AG09319 (cell line): ENCODE results near the gene SMIM38.

Experiments
- DNase-seq: peaks from one replicate; pipeline ENCODE4 v3.0.0-alpha.2; 2010; ENCODE audit warnings: low read depth; ENCODE audit errors: extremely low read depth
- TF ChIP-seq, protein P1 (sequence below): IDR thresholded peaks from 2 replicates; pipeline ENCODE4 v1.5.1; 2011; ENCODE audit warnings: low read depth, mild to moderate bottlenecking, inconsistent platforms, low read length, moderate library complexity

SMIM38 gene

DNA sequence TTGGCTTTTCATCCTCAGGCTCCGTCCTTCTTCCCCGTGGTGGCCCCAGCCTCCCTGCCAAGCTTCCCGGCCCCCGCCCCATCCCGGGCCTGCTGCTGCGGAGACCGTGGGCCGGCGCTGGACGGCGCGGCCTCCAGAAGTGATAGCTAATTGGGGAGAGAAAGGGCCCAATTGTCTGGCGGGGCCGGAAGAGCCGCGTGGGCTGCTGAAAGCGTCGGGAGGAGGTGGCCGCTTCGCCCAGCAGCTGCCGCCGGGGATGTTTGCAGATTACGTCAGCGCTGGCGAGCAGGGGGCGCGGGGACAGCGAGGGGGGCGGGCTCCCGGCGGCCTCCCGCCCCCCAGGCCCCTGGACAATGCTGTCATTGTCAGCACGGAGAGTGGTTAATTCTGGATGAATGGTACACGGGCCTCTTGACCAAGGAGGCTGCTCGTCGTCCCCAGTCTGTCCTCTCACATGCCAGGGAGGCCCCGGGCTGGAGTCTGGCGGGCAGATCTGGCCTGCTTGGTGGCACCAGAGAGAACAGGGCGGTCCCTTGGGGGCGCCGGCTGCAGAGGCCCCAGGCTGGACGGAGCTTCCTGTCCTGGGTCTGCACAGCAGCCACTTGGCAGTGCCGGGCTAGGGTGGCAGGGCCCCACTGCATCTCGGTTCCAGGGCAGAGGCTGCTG lies 1.6 kb downstream of the SMIM38 start:
- TF ChIP-seq, protein P1, sequence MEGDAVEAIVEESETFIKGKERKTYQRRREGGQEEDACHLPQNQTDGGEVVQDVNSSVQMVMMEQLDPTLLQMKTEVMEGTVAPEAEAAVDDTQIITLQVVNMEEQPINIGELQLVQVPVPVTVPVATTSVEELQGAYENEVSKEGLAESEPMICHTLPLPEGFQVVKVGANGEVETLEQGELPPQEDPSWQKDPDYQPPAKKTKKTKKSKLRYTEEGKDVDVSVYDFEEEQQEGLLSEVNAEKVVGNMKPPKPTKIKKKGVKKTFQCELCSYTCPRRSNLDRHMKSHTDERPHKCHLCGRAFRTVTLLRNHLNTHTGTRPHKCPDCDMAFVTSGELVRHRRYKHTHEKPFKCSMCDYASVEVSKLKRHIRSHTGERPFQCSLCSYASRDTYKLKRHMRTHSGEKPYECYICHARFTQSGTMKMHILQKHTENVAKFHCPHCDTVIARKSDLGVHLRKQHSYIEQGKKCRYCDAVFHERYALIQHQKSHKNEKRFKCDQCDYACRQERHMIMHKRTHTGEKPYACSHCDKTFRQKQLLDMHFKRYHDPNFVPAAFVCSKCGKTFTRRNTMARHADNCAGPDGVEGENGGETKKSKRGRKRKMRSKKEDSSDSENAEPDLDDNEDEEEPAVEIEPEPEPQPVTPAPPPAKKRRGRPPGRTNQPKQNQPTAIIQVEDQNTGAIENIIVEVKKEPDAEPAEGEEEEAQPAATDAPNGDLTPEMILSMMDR: no peak
- DNase-seq: no peak

DNA sequence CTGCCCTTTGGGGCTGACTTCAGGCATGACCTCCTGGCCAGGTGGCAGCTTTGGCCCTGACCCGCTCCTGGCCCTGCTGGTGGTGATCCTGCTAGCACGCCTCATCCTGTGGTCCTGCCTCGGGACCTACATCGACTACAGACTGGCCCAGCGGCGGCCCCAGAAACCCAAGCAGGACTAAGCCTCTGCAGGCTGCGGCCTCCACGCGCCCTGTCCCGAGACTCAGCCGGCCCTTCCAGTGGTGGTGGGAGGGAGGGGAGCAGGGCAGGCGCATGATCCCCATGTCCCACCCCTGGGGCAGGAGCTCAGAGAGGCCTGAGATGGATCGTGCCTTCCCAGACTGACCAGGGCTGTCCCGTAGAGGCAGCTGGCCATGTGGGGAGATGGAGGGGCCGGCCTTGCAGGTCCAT lies 2.1 kb downstream of the SMIM38 start:
- no peak for DNase-seq
- TF ChIP-seq, protein P1: no peak

DNA sequence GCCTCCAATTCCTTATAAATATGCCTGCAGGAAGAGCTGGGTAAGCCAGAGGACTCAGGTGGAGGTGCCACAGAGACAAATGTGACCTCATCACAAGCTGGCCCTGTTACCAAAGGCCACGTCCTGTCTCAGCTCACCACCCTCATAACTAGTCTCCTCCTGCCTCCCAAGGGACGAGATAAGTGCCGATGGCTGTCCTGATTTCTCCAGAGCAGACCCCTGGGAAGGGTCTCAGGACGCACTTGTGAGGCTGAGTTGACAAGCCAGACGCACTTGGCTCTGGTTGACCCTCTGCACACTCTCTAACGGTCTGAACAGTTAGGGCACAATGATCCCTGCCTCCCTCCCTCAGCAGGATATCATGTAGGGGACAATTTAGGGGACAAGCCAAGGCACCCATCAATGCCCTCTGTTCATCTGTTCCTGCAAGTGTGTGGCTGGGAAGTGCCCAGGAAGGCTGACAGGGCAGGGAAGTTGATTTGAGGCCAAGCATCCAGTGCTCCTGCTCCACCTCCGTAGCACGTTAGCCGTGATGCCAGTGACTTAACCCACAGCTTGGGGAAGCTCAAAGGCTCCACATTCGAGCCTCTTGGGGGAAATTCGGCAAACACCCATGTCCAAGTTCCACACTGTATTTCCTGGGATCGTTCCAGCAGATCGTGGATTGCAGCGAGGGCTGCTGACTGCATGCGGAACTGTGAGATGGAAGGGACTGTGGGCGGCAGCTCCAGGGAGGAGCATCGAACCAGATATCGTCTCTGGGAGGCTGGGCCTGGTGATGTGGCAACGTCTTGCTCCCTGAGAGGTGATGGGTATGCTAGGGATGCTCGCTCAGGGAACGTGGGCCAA lies 2.8 kb downstream of the SMIM38 start:
- TF ChIP-seq, protein P1: no peak
- no peak for DNase-seq

DNA sequence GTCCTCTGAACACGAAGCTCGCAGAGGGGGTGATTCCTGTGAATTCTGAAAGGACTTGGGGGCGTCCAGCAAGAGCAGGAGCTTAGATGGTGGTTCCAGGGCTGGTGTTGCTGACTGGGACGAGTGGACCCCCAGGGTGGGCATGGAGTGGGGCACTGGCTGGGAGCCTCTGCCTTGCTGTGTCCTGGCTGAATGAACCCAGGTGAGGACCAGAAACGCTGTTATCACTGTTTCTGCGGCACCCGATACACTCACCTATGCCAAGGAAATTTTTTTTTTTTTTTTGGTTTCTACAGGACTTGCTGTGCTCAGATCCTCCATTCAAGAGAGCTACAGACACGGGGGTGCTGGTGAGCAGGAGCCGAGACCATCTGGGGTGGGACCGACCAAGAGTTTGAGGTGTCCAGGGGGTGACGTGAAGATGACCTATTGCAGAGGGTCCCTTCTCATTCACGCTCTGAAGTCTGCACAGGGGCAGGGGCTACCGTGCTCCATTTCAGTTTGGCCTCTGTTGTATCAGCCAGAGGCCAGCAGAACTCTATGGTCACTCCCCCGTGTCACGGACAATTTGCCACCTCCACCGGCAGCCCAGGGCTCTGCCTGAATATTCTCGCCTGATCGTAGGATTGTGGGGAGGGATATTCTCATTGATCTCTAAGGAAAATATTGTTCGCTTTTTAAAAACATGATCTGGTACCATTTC lies 3.6 kb downstream of the SMIM38 start:
- no peak for DNase-seq
- TF ChIP-seq, protein P1: no peak

DNA sequence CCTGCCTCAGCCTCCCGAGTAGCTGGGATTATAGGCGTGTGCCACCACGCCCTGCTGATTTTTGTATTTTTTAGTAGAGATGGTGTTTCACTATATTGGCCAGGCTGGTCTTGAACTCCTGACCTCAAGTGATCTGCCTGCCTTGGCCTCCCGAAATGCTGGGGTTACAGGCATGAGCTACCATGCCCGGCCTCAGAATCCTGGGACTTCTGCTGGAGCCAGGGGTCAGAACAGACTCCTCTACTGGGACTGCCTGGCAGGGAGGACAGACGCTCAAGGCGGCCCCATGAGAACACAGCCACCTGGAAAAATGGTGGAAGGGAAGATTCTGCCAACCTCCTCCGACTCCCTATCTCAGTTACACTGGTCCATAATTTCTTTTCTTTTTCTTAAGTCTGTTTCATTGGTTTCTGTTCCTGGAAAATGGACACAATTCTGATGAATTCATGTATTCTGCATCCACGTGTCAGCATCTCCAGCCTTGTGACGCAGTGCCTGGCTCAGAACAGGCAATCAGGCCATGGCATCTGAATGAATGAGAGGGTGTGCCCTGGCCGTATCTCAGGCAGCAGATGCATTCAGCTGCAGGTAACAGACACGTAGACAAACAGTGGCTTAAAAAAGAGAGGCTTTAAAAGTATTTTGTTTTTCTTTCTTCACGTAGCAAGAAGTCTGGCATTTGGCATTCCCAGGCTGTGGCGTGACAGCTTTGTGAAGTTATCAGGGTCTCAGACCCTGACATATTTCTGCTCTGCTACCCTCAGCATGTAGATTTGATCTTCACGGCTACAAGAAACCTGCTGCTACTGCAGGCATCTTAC lies 4.8 kb downstream of the SMIM38 start:
- DNase-seq: no peak
- TF ChIP-seq, protein P1: no peak

DNA sequence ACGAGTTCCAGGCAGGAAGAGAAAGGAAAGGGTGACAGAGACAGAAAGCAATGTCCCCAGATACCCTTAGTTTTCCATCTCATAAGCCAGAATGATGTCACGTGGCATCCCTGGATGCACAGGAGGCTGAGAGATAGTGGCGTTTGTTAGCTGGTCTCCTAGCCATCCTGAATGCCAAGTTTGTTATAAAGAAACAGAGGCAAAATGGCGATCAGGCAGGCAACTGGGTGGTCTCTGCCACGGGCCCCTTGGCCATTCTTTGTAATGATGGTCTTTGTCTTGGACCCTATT lies 5.3 kb downstream of the SMIM38 start:
- no peak for DNase-seq
- TF ChIP-seq, protein P1: no peak
